SH-SY5Y (cell line): ENCODE results near the gene LCNL1.
A peak's percentile ranks its signal among the peaks of the same experiment; 100 is the strongest.

Experiments
- GATA2 ChIP-seq: IDR thresholded peaks from 2 replicates; pipeline ENCODE4 v1.6.1; 2011; ENCODE audit warnings: mild to moderate bottlenecking, low read depth, low read length
- GATA3 ChIP-seq: IDR thresholded peaks from 2 replicates; pipeline ENCODE4 v1.6.1; 2011; ENCODE audit warnings: low read depth, mild to moderate bottlenecking, low read length, moderate library complexity

Gene LCNL1

GRCh38 chr9:136981588-136982231, 1.1 kb upstream of the LCNL1 start:
- TF ChIP-seq GATA3 (no peak), GATA2 (peak; percentile 75)

GRCh38 chr9:136983167-136983566, 374 bp downstream of the LCNL1 start:
- TF ChIP-seq GATA2 (no peak), GATA3 (no peak)

GRCh38 chr9:136983656-136984314, 992 bp downstream of the LCNL1 start:
- TF ChIP-seq GATA3 = no peak

- TF ChIP-seq GATA3 (no peak), GATA2 (no peak)
Measured at GRCh38 chr9:136984464-136985026, 1.8 kb downstream of the LCNL1 start.

GRCh38 chr9:136985027-136985602, 2.3 kb downstream of the LCNL1 start:
- TF ChIP-seq GATA3 (no peak), GATA2 (no peak)

GRCh38 chr9:136985853-136986252, 3.1 kb downstream of the LCNL1 start:
- TF ChIP-seq GATA2 = no peak

- TF ChIP-seq GATA2 (no peak), GATA3 (no peak)
Measured at GRCh38 chr9:136988872-136989271, 6.1 kb downstream of the LCNL1 start.

- TF ChIP-seq GATA2 = no peak
- TF ChIP-seq GATA3 = no peak
Measured at GRCh38 chr9:136990242-136990911, 7.6 kb downstream of the LCNL1 start.

GRCh38 chr9:136991993-136992818, 9.4 kb downstream of the LCNL1 start, which contains the start of gene PAXX:
Gene PAXX (plus strand): TSS chr9:136992422. CDS start chr9:136992444, 22 bp downstream.
- TF ChIP-seq GATA3 (no peak), GATA2 (no peak)

- no peak for TF ChIP-seq GATA2
Measured at GRCh38 chr9:136992819-136993369, 10.1 kb downstream of the LCNL1 start.

- TF ChIP-seq GATA2 (no peak), GATA3 (no peak)
Measured at GRCh38 chr9:136994180-136994887, 11.5 kb downstream of the LCNL1 start.

GRCh38 chr9:136994888-136995230, 12.1 kb downstream of the LCNL1 start:
- TF ChIP-seq GATA3 (no peak), GATA2 (no peak)

- TF ChIP-seq GATA2 (no peak), GATA3 (no peak)
Measured at GRCh38 chr9:136995362-136995761, 12.6 kb downstream of the LCNL1 start.

- TF ChIP-seq GATA2 (no peak), GATA3 (no peak)
Measured at GRCh38 chr9:136995772-136996311, 13.0 kb downstream of the LCNL1 start.
